PC-3 (cell line): Measurements from ENCODE around the gene PLAAT3. TPM values are rescaled to one million over a fixed set of nuclear protein-coding genes. Genes with fewer than 3 reads are reported as not detected.
A peak's percentile ranks its signal among the peaks of the same experiment; 100 is the strongest.

Source experiments
- ATAC-seq: fragments of 200-7000 bp; cut with Tn5 transposase; 2 replicates; pipeline ENCODE4 v1.9.1; 2020; ENCODE audit warnings: mild to moderate bottlenecking, moderate library complexity
- BruUV-seq: library from RNA; stranded (reverse); fragments of 400-500 nt; replicated peaks from 2 replicates; lab custom pipeline; 2021; lab: Mats Ljungman, UMichigan
- CTCF ChIA-PET: fragments of 300-600 bp; sonication (Branson Sonifier 250); formaldehyde crosslinking; loops from one replicate; lab custom pipeline; 2022; ENCODE audit warnings: antibody characterized with exemption; lab: Charles Lee
- POLR2A ChIA-PET: fragments of 300-600 bp; sonication (Branson Sonifier 250); formaldehyde crosslinking; loops from one replicate; lab custom pipeline; 2022; ENCODE audit warnings: antibody characterized with exemption; ENCODE audit not compliant: unreplicated experiment; lab: Charles Lee
- DNase-seq: peaks from one replicate; pipeline ENCODE4 v3.0.0-alpha.2; 2015
- H2AFZ ChIP-seq: fragments of 300-600 bp; sonication (generic); 2 replicates; pipeline ENCODE4 v1.6.0; 2016; ENCODE audit warnings: antibody characterized with exemption, low read length
- H3F3A ChIP-seq: fragments of 300-600 bp; sonication (generic); one replicate; pipeline ENCODE4 v1.6.0; 2017; ENCODE audit warnings: antibody characterized with exemption, low read length, control low read depth, mild to moderate bottlenecking; ENCODE audit not compliant: unreplicated experiment
- H3K27ac ChIP-seq: fragments of 300-600 bp; sonication (generic); 2 replicates; pipeline ENCODE4 v1.5.1; 2016; ENCODE audit warnings: mild to moderate bottlenecking, low read length
- H3K27me3 ChIP-seq: fragments of 300-600 bp; sonication (generic); 2 replicates; pipeline ENCODE4 v1.6.1; 2016; ENCODE audit warnings: low read length, mixed read lengths
- H3K36me3 ChIP-seq: fragments of 300-600 bp; sonication (generic); 2 replicates; pipeline ENCODE4 v1.6.1; 2016; ENCODE audit warnings: low read depth, mixed run types, low read length, mixed read lengths
- H3K4me1 ChIP-seq: fragments of 300-600 bp; sonication (generic); 2 replicates; pipeline ENCODE4 v1.5.1; 2016; ENCODE audit warnings: low read length; ENCODE audit not compliant: insufficient read depth
- H3K4me2 ChIP-seq: fragments of 300-600 bp; sonication (generic); 2 replicates; pipeline ENCODE4 v1.6.0; 2016; ENCODE audit warnings: low read length
- H3K4me3 ChIP-seq: fragments of 300-600 bp; sonication (generic); 2 replicates; pipeline ENCODE4 v1.5.1; 2016; ENCODE audit warnings: mild to moderate bottlenecking, low read length, mixed read lengths
- H3K79me2 ChIP-seq: fragments of 300-600 bp; sonication (generic); 2 replicates; pipeline ENCODE4 v1.6.1; 2017; ENCODE audit warnings: low read length, mixed read lengths
- H3K9ac ChIP-seq: fragments of 300-600 bp; sonication (generic); 2 replicates; pipeline ENCODE4 v1.6.0; 2016; ENCODE audit warnings: mild to moderate bottlenecking, low read length
- H3K9me2 ChIP-seq: fragments of 300-600 bp; sonication (generic); replicated peaks from 2 replicates; pipeline ENCODE4 v1.6.1; 2016; ENCODE audit warnings: mixed run types, low read length, mixed read lengths
- H3K9me3 ChIP-seq: fragments of 300-600 bp; sonication (generic); 2 replicates; pipeline ENCODE4 v1.6.1; 2016; ENCODE audit warnings: low read length, mixed read lengths
- H4K20me1 ChIP-seq: fragments of 300-600 bp; sonication (generic); 2 replicates; pipeline ENCODE4 v1.6.1; 2016; ENCODE audit warnings: low read length, mixed read lengths
- EZH2 ChIP-seq: fragments of 300-600 bp; sonication (generic); IDR thresholded peaks from one replicate; pipeline ENCODE4 v1.6.1; 2017; ENCODE audit warnings: antibody characterized with exemption, mild to moderate bottlenecking, low read length; ENCODE audit not compliant: unreplicated experiment
- EZH2phosphoT487 ChIP-seq: fragments of 300-600 bp; sonication (generic); IDR thresholded peaks from 2 replicates; pipeline ENCODE4 v1.6.1; 2018; ENCODE audit warnings: mild to moderate bottlenecking, antibody characterized with exemption, low read length, borderline replicate concordance
- intact Hi-C: fragments of 100-400 bp; cut with micrococcal nuclease; formaldehyde crosslinking; loops from 2 replicates; pipeline ENCODE4 v1.9.0; 2023
- total RNA-seq: library from RNA; depleted of rRNA; stranded (reverse); fragments of >200 nt; gene quantifications from 2 replicates; pipeline ENCODE4 v1.2.3, GENCODE V29; 2014
- TF ChIP-seq, protein P1 (sequence below): fragments of 300-600 bp; sonication (generic); conservative IDR thresholded peaks from 2 replicates; pipeline ENCODE4 v1.5.1; 2017; ENCODE audit warnings: antibody characterized with exemption, low read depth, mild to moderate bottlenecking, low read length

The PLAAT3 gene
- total RNA-seq, 1 experiment from 2014 or later, result 69.0 TPM

DNA sequence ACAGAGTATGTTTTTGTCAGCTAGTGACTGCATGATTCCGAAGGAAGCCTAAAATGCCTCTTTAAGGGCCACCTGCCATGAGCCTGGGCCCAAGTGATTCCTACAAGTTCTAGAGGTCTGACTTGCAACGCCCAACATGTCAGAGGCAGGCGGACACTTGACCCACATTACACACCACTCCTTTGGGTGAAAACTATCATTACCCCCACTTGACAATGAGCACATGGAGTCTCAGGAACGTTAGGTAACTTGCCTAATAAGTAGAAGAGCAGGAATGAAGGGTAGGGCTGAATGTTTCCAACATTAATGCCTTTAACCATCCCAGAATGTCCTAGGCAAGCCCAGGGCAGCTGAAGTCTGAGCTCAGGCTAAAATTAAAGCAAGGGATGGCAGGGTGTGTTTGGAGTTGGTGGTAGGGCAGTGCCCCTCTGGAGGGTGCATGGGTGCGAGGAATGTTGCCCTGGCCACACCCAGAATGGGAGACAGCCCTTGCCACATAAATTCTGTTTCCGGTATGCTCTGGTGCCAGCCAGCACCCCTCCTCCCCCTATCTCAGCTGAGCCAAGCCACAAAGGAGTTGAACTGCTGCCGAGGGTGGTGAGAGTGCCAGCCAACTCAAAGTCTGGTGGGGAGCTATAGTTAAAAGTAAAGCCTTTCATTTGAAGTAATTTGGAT is 53.6 kb downstream of the PLAAT3 start:
- ChIA-PET CTCF (interaction anchor here (0.6 kb wide), 3 partner anchors 86 to 1866 kb away, joined by 3 to 5 read pairs (median 3); no protein-coding TSS in a partner anchor), POLR2A (interaction anchor here (0.5 to 0.6 kb wide), 2 partner anchors 9 to 348 kb away, joined by 5 to 9 read pairs; no protein-coding TSS in a partner anchor)
- H3K4me2 ChIP-seq, result peak overlapping the region; percentile 67
- H3F3A ChIP-seq, result no peaks in the 10 kb centered on the region
- DNase-seq, result peak; percentile 93
- intact Hi-C loops, result no loop called here
- H3K9ac ChIP-seq, result peak overlapping the region; percentile 51
- no peak overlapping the region; the same call in 1 of the 2 replicates for H3K4me3 ChIP-seq
- peaks cover 39% of the 10 kb centered on the region for H3K4me1 ChIP-seq
- 0 out of 2 replicates have a peak overlapping the region, but pooled peaks have one; percentile 28 for H2AFZ ChIP-seq
- H3K9me2 ChIP-seq, result no peaks in the 10 kb centered on the region
- peak overlapping the region; percentile 81 for H3K27ac ChIP-seq
- peak; percentile 62 for ATAC-seq
- no peaks in the 10 kb centered on the region for H3K79me2 ChIP-seq
- no peaks in the 10 kb centered on the region for H4K20me1 ChIP-seq
- H3K27me3 ChIP-seq, result no peaks in the 10 kb centered on the region
- TSS peak; percentile 31 for BruUV-seq
- no peaks in the 10 kb centered on the region for H3K36me3 ChIP-seq
- TF ChIP-seq EZH2 (no peak), EZH2phosphoT487 (no peak)
- TF ChIP-seq, protein P1, sequence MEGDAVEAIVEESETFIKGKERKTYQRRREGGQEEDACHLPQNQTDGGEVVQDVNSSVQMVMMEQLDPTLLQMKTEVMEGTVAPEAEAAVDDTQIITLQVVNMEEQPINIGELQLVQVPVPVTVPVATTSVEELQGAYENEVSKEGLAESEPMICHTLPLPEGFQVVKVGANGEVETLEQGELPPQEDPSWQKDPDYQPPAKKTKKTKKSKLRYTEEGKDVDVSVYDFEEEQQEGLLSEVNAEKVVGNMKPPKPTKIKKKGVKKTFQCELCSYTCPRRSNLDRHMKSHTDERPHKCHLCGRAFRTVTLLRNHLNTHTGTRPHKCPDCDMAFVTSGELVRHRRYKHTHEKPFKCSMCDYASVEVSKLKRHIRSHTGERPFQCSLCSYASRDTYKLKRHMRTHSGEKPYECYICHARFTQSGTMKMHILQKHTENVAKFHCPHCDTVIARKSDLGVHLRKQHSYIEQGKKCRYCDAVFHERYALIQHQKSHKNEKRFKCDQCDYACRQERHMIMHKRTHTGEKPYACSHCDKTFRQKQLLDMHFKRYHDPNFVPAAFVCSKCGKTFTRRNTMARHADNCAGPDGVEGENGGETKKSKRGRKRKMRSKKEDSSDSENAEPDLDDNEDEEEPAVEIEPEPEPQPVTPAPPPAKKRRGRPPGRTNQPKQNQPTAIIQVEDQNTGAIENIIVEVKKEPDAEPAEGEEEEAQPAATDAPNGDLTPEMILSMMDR, result no peak
- H3K9me3 ChIP-seq, result no peaks in the 10 kb centered on the region

DNA sequence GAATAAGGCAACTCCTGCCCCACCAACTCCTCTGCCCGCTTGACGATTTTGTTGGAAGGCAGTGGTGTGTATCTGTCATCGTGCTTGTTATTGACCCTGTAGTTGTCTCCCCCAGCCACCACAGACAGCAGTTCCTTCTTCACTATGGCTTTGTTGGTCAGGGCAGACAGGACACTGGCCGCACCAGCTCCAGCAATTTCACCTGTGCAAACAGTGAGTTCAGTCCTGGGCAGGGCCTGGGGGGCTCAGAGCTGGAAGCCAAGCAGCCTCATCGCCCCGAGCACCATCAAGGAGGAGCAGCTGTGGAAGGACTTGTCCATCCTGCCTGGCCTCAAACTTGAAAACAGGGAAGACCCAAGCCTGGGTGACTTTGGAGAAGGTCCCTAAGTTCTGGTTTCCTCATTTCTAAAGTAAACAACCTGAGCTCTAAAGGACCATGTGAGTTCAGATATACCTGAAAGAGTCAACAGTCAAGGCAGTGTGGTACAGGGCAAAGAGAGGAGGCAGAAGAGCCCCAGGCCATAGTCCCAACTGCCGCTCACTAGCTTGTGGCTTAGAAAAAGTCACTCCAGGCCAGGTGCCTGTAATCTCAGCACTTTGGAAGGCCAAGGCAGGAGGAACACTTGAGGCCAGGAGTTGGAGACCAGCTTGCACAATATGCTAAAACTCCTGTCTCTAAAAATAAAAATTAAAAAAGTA is 55.6 kb downstream of the PLAAT3 start:
- CTCF ChIA-PET, result no interaction called here
- no peak for ATAC-seq
- H3K9me2 ChIP-seq, result no peaks in the 10 kb centered on the region

More for the DNA sequence above, 55.6 kb downstream of the PLAAT3 start:
- POLR2A ChIA-PET, result interaction anchor here (0.7 kb wide), 1 partner anchor 45 kb away, joined by 3 read pairs; no protein-coding TSS in a partner anchor
- peaks cover 28% of the 10 kb centered on the region for H3K4me1 ChIP-seq
- no peak for TF ChIP-seq EZH2
- TF ChIP-seq EZH2phosphoT487, result no peak
- TF ChIP-seq, protein P1, result no peak
- no peaks in the 10 kb centered on the region for H3K79me2 ChIP-seq
- no peak overlapping the region for H3K9ac ChIP-seq
- no peaks in the 10 kb centered on the region for H3K9me3 ChIP-seq
- no peaks in the 10 kb centered on the region for H3K36me3 ChIP-seq
- H3K27ac ChIP-seq, result no peak overlapping the region
- no peak overlapping the region for H2AFZ ChIP-seq
- no peak overlapping the region for H3K4me2 ChIP-seq
- H3K27me3 ChIP-seq, result no peaks in the 10 kb centered on the region
- no peak for DNase-seq
- H4K20me1 ChIP-seq, result no peaks in the 10 kb centered on the region
- no peak overlapping the region for H3K4me3 ChIP-seq
- intact Hi-C loops, result no loop called here
- H3F3A ChIP-seq, result no peaks in the 10 kb centered on the region
- BruUV-seq, result no TSS peak
